Thoracic aorta (tissue), 2 donors: ENCODE data around the gene PRSS21. TPM values are rescaled to one million over a fixed set of nuclear protein-coding genes. Genes with fewer than 3 reads are reported as not detected.

Experiments
- ATAC-seq: fragments of 150-250 bp; one replicate; pipeline ENCODE4 v1.8.0; 2017; ENCODE audit warnings: low read depth; ENCODE audit not compliant: insufficient number of reproducible peaks, low FRiP score
- DNase-seq: peaks from one replicate; pipeline ENCODE4 v3.0.0-alpha.2; 2020; ENCODE audit warnings: low spot score
- H3K27ac ChIP-seq, 2 donors: fragments of 200-600 bp; sonication (generic); 1 replicate in 1 of 2; 2 replicates in 1 of 2; pipeline ENCODE4 v1.5.1; 2016; ENCODE audit warnings: mild to moderate bottlenecking in 2 of 2, moderate library complexity in 2 of 2
- H3K27me3 ChIP-seq: fragments of 200-600 bp; sonication (generic); replicated peaks from 2 replicates; pipeline ENCODE4 v1.6.0; 2016; ENCODE audit warnings: mild to moderate bottlenecking; ENCODE audit not compliant: insufficient read depth
- H3K36me3 ChIP-seq: fragments of 200-600 bp; sonication (generic); one replicate; pipeline ENCODE4 v1.5.1; 2016
- H3K4me1 ChIP-seq, 2 donors: fragments of 200-600 bp; sonication (generic); 1 replicate in 1 of 2; 2 replicates in 1 of 2; pipeline versions ENCODE4 v1.5.1 to v1.6.0; 2016; ENCODE audit warnings: low read depth in 2 of 2, mild to moderate bottlenecking in 1 of 2; ENCODE audit not compliant: control insufficient read depth in 1 of 2
- H3K4me3 ChIP-seq: fragments of 200-600 bp; sonication (generic); 2 replicates; pipeline ENCODE4 v1.5.1; 2016; ENCODE audit warnings: mild to moderate bottlenecking
- H3K9me3 ChIP-seq: fragments of 200-600 bp; sonication (generic); 2 replicates; pipeline ENCODE4 v1.5.1; 2016
- total RNA-seq, 2 donors: library from RNA; depleted of rRNA; stranded (reverse); fragments of >200 nt; gene quantifications; one replicate each; pipeline versions ENCODE4 v1.1.0 to v1.2.3, GENCODE V29; 2016
- TF ChIP-seq, protein P1 (sequence below): fragments of 200-600 bp; sonication (generic); IDR thresholded peaks from one replicate; pipeline ENCODE4 v1.5.1; 2019; ENCODE audit warnings: antibody characterized with exemption

The PRSS21 gene
- total RNA-seq, 2 donors from 2014 or later: 0.54 TPM; not detected in 1

DNA sequence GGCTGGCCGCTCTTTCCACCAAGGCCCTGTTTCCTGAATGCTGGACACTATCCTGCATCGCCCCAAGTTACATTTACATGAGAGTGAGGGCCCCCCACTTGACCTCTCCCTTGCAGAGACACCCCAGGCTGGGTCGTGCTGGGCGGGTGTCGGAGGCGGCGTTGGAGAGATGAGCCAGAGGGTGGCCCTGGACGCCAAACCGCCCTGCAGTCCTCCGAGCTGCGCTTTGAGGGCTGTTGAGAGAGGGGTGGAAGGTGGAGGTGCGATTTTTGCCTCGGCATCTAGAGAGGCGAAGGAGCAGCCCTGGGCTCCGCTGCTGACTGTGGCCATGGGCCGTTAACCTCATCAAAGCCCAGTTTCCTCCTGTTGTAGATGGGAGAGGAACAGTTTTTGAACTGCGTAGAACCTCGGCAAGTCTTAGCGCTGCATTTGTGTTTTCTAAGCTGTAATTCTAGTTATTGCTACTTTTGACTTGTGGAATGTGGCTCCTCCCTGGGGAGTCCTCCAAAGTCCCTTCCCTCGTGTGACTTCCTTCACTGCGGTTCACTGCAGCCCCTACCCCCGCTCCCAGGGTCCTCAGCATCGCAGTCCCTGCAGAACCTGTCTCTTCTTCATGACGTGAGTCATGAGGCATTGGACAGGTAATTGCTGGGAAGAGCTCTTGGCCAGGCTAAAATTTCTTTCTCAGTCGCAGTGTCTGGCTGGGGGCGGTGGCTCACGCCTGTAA is 39.0 kb upstream of the PRSS21 start:
- no peak for DNase-seq

DNA sequence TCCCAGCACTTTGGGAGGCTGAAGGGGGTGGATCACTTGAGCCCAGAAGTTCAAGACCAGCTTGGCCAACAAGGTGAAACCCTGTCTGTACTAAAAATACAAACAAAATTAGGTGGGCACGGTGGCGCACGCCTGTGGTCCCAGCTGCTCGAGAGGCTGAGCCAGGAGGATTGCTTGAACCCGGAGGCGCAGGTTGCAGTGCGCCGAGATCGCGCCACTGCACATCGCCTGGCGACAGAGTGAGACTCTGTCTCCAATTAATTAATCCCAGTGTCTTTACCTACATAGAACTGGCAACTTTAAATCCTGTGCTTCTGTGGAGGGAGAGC is 38.4 kb upstream of the PRSS21 start:
- Histone ChIP-seq H3K4me1 (peaks cover 13 to 31% of the 10 kb centered on the region in 2 donors), H3K36me3 (peaks cover 12% of the 10 kb centered on the region), H3K27me3 (no peaks in the 10 kb centered on the region), H3K9me3 (no peaks in the 10 kb centered on the region), H3K4me3 (peak overlapping the region; percentile 92), H3K27ac (peak overlapping the region; percentile 97 to 100)
- ATAC-seq: no peak
- TF ChIP-seq, protein P1, sequence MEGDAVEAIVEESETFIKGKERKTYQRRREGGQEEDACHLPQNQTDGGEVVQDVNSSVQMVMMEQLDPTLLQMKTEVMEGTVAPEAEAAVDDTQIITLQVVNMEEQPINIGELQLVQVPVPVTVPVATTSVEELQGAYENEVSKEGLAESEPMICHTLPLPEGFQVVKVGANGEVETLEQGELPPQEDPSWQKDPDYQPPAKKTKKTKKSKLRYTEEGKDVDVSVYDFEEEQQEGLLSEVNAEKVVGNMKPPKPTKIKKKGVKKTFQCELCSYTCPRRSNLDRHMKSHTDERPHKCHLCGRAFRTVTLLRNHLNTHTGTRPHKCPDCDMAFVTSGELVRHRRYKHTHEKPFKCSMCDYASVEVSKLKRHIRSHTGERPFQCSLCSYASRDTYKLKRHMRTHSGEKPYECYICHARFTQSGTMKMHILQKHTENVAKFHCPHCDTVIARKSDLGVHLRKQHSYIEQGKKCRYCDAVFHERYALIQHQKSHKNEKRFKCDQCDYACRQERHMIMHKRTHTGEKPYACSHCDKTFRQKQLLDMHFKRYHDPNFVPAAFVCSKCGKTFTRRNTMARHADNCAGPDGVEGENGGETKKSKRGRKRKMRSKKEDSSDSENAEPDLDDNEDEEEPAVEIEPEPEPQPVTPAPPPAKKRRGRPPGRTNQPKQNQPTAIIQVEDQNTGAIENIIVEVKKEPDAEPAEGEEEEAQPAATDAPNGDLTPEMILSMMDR: no peak
- DNase-seq: no peak

More for the DNA sequence above, 39.0 kb upstream of the PRSS21 start:
- ATAC-seq: no peak
- Histone ChIP-seq H3K36me3 (peaks cover 15% of the 10 kb centered on the region), H3K27ac (peak overlapping the region; percentile 97 to 100), H3K27me3 (no peaks in the 10 kb centered on the region), H3K4me3 (peak overlapping the region; percentile 92), H3K4me1 (peaks cover 13 to 31% of the 10 kb centered on the region in 2 donors), H3K9me3 (no peaks in the 10 kb centered on the region)
- TF ChIP-seq, protein P1: no peak

DNA sequence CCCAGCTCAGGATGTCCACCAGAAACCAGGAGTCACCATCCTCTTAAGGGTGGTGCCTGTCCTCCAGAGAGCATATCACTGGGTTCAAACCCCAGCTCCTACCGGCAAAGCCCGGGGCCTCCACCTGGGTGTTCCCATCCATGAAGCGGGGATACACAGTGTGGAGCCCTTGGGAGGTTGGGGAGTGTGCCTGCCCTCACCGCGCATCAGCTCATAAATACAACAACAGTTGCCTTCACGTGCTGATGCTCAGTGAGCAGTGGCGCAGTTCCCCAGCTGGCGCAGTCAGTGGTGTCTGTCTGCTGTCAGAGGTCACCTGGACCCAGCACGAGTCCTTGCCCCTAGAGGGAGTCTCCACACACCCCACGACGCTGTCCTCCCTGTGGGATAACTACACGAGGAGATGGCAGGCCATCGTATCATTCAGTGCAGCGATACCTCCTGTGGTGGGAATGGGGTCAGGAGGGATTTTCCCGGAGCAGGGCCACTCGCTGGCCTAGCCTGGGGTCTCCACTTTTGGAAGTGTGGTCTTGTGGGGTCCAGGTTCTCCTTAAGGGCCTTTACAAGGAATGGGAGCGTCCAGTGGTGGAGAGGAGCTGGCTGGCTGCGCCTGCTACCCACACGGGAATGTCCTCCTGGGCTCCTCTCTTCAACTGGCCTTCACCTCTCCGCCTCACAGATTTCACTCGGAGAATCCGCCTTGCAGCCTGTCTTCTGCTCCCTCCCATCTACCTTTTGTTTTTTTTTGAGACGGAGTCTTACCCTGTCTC is 37.7 kb upstream of the PRSS21 start:
- H3K27me3 ChIP-seq: no peaks in the 10 kb centered on the region
- H3K4me3 ChIP-seq: no peak overlapping the region
- H3K9me3 ChIP-seq: no peaks in the 10 kb centered on the region
- peaks cover 5% of the 10 kb centered on the region for H3K36me3 ChIP-seq
- H3K4me1 ChIP-seq: peaks cover 13 to 31% of the 10 kb centered on the region in 2 donors
- TF ChIP-seq, protein P1: no peak
- ATAC-seq (no peak), DNase-seq (no peak)
- H3K27ac ChIP-seq: no peak overlapping the region

DNA sequence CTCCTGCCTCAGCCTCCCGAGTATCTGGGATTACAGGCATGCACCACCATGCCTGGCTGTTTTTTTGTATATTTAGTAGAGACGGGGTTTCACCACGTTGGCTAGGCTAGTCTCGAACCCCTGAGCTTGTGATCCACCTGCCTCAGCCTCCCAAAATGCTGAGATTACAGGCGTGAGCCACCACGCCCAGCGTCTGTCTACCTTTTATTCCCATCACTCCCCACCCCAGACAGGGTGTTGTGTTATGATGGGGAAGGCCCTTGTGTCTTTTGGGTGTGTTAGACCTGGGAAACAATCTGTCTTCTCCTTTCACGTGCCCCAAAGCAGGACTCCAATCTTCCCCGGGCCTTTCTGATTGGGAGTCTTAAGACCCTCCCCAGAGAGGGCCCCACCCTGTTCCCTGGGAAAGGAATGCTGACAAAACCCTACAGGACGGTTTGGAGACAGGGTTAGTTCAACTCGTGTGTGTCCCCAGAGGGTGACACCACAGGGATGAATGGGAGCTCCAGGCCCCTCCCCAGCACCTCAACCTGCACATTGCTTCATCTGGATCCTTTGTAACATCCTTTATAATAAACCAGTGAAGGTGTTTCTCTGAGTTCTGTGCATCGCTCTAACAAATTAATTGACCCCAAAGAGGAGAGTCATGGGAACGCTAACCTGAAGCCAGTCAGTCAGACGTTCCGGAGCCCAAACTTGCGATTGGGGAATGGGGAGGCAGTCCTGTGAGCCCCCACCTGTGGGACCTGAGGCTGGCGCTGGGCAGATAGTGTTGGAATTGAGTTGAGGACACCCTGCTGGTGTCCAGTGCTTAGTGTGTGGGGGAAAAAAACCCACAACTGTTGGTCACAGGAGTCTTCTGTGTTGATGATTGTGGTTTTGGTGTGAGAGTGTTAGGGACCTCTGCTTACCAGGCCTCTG is 36.8 kb upstream of the PRSS21 start:
- peaks cover under 1% of the 10 kb centered on the region for H3K27me3 ChIP-seq
- no peak overlapping the region for H3K4me3 ChIP-seq
- H3K9me3 ChIP-seq: no peaks in the 10 kb centered on the region
- H3K4me1 ChIP-seq: peaks cover 13 to 31% of the 10 kb centered on the region in 2 donors
- no peaks in the 10 kb centered on the region for H3K36me3 ChIP-seq
- H3K27ac ChIP-seq: no peak overlapping the region
- TF ChIP-seq, protein P1: no peak
- ATAC-seq: no peak
- no peak for DNase-seq
